NCI-H2107 treated with DMSO at 0.1 percent for 48 hours (cell line): ENCODE results near the gene DPH5.

ENCODE experiments used
- DNase-seq: peaks from one replicate; lab custom pipeline; 2025; ENCODE audit not compliant: unreplicated experiment; lab: John Stamatoyannopoulos, UW

The DPH5 gene

DNA sequence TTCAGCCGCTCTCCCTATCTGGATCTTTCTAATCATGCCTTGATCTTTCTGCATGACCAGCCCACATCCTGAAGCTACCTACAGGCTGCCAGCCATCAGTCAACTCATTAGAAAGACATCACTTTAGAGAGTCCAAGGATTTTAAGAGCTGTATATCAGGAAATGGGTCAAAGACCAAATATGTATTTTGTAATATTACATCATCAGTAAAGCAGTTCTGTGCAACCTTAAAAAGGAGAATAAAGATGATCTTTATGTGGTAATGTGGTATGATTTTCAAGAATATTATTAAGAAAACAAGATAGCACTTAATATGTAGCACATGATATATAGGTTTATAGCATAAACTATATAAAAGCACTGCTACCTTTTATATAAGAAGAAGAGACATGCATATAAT, 82.1 kb downstream of the DPH5 start:
- DNase-seq, result no peak

DNA sequence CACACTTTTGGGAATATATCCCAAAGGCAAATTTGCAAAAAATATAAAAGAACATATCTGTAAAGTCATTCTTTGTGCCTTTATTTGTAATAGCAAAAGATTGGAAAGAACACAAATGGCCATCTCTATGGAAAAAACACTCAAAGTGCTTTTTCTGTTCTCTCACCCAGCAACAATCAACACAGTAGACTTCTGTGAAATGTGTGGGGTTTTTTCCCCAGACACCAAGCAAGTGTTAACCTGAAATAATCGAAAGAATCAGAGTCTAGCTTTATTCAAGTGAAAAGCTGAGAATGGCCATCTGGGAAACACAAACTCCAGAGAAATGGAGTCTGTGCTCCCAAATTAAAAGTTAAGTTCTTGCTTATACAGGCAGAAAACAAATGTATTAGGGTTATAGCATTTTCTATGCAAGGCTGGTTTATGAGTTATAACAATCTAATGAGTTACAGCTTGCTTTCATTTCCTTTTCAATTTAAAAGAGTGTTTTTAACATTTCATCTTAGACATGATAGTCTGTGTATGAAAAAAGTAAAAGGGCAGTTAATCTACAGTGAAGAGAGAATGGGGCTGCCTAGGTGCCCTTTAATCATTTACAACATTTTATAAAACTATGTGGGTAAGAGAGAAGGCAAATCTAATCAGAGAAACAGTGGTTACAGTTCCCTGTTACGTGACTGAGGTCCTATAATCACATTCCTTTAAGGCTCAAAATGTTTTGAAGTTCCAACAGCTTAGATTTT, 83.1 kb downstream of the DPH5 start:
- DNase-seq, result no peak

DNA sequence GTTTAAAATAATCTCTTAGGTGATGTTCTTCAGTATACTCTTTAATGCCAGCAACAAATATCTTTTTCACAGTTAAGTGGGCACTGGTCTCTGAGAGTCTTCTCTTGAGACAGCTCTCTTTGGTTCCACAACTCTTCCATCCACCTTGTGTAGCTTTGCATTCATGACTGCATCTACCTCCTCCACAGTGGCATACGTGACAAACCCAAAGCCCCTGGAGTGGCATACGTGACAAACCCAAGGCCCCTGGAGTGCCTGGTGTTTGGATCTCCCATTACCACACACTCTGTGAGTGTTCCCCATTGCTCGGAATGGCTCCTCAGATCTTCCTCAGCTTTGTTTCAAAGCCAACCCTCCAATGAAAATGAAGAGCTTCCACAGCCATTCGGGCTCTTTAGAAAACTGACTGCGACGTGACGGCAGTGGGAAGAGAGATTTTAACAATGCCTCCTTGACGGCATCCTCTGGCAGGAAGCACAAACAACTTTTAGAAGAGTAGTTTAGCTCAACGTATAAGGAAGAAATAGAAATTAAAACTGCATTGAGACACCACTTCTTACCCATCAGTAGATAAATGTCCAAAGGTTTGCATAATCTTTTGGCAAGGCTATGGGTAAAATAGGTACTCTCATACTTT, 83.9 kb downstream of the DPH5 start:
- no peak for DNase-seq

DNA sequence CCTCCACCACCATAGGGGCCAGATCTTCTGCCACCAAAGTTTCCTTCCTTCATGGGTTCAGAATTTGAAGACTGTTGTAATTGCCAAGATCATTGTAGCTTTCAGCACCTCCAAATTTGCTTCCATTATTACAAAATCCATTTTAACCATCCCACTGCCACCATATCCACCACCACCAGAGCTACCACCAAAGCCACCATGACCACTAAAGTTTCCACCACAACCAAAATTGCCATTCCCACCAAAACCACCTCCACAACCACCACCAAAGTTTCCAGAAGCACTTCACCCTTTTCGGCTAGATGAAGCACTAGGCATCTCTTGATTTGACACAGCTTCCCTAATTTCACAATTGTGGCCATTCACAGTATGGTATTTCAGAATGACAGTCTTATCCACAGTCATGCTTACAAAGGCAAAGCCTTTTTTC, 84.5 kb downstream of the DPH5 start:
- no peak for DNase-seq
